Measurements from ENCODE around the gene DUSP9. TPM values are rescaled to one million over a fixed set of nuclear protein-coding genes. Genes with fewer than 3 reads are reported as not detected.

The DUSP9 gene
- total and polyA plus RNA-seq, 12 donors: 0.03 to 0.09 TPM; not detected in 10

DNA sequence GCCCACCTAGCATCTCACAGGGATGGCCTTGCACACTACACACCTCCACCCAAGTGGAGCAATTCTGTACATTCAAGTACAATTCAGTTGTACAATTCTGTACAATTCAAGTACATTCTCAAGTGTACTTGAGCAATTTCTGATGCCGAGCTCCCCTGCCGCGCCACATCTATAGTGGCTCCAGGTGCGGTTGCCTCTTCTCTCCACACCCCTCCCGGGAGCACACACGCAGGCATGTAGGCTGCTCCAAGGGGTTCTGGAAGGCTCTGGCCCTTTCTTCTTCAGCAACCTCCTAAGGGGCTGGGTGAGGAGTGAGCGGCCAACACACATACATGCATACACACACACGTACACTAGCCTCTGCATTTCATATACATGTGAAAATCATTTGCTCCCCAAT is 18.9 kb upstream of the DUSP9 start:
- H3K27me3 ChIP-seq: peaks cover 0 to 29% (median 0%) of the 10 kb centered on the region in 7 donors
- H3K36me3 ChIP-seq: no peaks in the 10 kb centered on the region
- peaks cover 0 to 13% (median 0%) of the 10 kb centered on the region in 11 donors for H3K9me3 ChIP-seq
- H3K4me3 ChIP-seq: no peak overlapping the region
- intact Hi-C loops (cut with DNase I): no loop called here
- H3K27ac ChIP-seq: no peak overlapping the region
- 96 to 97% methylated on average over 8 of the region's 8 CpGs for WGBS, 2 donors
- TF ChIP-seq CTCF (IDR thresholded peaks at IDR 0.05): no peak
- DNase-seq (no peak), ATAC-seq (no peak)
- no peaks in the 10 kb centered on the region for H3K4me1 ChIP-seq

DNA sequence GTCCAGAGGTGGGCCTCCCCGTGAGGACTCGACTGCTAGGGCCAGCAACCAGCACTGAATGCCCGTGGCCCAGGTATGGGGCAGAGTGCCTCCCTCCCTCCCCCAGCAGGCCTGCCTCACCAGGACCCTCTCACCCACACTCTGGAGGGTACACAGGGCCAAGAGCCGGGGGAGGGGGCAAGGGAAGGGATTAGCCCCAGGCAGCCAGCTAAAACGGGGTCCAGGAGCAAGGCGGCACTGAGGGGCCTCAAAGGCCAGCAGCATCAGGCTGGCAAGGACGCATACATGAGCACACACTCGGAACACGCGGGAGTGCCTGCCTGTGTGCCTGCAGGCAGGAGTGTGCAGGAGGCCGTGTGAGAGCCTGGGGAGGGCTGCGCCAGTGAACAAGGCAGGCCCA is 18.3 kb upstream of the DUSP9 start:
- TF ChIP-seq CTCF (IDR thresholded peaks at IDR 0.05): no peak
- Histone ChIP-seq H3K27me3 (peaks cover 0 to 26% (median 0%) of the 10 kb centered on the region in 7 donors), H3K4me1 (no peaks in the 10 kb centered on the region), H3K4me3 (no peak overlapping the region), H3K9me3 (peaks cover 0 to 13% (median 0%) of the 10 kb centered on the region in 11 donors), H3K27ac (no peak overlapping the region), H3K36me3 (no peaks in the 10 kb centered on the region)
- intact Hi-C loops (cut with DNase I): no loop called here
- ATAC-seq (no peak), DNase-seq (no peak)
- whole genome bisulfite sequencing, 2 donors: 94 to 97% methylated on average over 12 of the region's 12 CpGs

- Histone ChIP-seq H3K4me3 (no peak overlapping the region), H3K9me3 (peaks cover 0 to 13% (median 0%) of the 10 kb centered on the region in 11 donors), H3K27me3 (peaks cover 0 to 21% (median 0%) of the 10 kb centered on the region in 7 donors), H3K27ac (no peak overlapping the region), H3K36me3 (no peaks in the 10 kb centered on the region), H3K4me1 (peaks cover 0 to 10% (median 0%) of the 10 kb centered on the region in 9 donors)
- no peak for ATAC-seq
- intact Hi-C loops (cut with DNase I): loop anchor here in 1 of 10 donors (1.0 kb wide), 1 partner anchor 50 kb away; no protein-coding TSS in a partner anchor
- 97 to 100% methylated on average over 2 of the region's 2 CpGs for WGBS, 2 donors
- DNase-seq: no peak
- no peak for TF ChIP-seq CTCF (IDR thresholded peaks at IDR 0.05)
Observed at GRCh38 chrX:153631346-153631745, 15.7 kb upstream of the DUSP9 start.

GRCh38 chrX:153631907-153632594 is 15.0 kb upstream of the DUSP9 start:
- intact Hi-C loops (cut with DNase I): loop anchor here in 1 of 10 donors (1.0 kb wide), 1 partner anchor 49 kb away; no protein-coding TSS in a partner anchor
- Histone ChIP-seq H3K27me3 (peaks cover 0 to 21% (median 0%) of the 10 kb centered on the region in 7 donors), H3K27ac (no peak overlapping the region), H3K9me3 (peaks cover 0 to 13% (median 0%) of the 10 kb centered on the region in 11 donors), H3K4me3 (no peak overlapping the region), H3K36me3 (no peaks in the 10 kb centered on the region), H3K4me1 (peaks cover 0 to 10% (median 0%) of the 10 kb centered on the region in 9 donors)
- no peak for ATAC-seq
- no peak for DNase-seq
- 95 to 96% methylated on average over 16 to 19 of the region's 19 CpGs for WGBS, 2 donors
- no peak for TF ChIP-seq CTCF (IDR thresholded peaks at IDR 0.05)

All from heart right ventricle (tissue), 16 donors.